ENCODE results near the gene AKAIN1.

DNA sequence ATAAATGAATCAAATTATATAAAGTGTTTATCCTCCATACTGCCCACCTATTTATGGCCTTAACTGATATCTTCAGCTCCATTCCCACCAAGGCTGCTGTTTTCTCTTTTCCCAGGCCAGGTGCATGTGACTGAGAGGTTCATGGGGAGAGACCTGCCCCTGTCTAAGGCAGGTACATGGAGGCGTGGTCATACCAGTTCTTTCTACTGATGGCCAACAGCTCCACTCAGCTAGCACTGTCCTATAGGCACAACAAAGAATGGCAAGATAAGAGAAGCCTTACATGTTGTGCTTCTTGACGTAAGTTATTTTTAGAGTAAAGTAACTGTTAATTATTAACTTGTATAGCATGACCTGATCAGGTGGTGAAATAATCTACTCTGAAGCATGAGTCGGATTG is 16.8 kb downstream of the AKAIN1 start:
- TF ChIP-seq CTCF (conservative IDR thresholded peaks at IDR 0.05; ENCODE audit: low read depth in 2 of 2): no peak
- TF ChIP-seq REST (IDR thresholded peaks at IDR 0.05; ENCODE audit: unreplicated experiment): no peak
- TF ChIP-seq POLR2AphosphoS5 (IDR thresholded peaks at IDR 0.05; ENCODE audit: low read depth): no peak
- TF ChIP-seq NANOG (IDR thresholded peaks at IDR 0.05; ENCODE audit: borderline replicate concordance): no peak
- no peak for TF ChIP-seq EZH2 (IDR thresholded peaks at IDR 0.05; ENCODE audit: low read depth, unreplicated experiment)
- no peak for TF ChIP-seq CREB1 (CRISPR knock-in tag; IDR thresholded peaks at IDR 0.05; ENCODE audit: low read depth)
- no peak for TF ChIP-seq JUNB (IDR thresholded peaks at IDR 0.05; ENCODE audit: unreplicated experiment)
- TF ChIP-seq EZH2phosphoT487 (IDR thresholded peaks at IDR 0.05; ENCODE audit: unreplicated experiment): no peak

Measured in GM23338 (cell line).